GM18520 (cell line): Measurements from ENCODE around the gene MAGI1.

Source experiments
- ATAC-seq: cut with Tn5 transposase; IDR thresholded peaks from one replicate; pipeline ENCODE4 v1.9.1; 2021; ENCODE audit not compliant: unreplicated experiment

Gene MAGI1

DNA sequence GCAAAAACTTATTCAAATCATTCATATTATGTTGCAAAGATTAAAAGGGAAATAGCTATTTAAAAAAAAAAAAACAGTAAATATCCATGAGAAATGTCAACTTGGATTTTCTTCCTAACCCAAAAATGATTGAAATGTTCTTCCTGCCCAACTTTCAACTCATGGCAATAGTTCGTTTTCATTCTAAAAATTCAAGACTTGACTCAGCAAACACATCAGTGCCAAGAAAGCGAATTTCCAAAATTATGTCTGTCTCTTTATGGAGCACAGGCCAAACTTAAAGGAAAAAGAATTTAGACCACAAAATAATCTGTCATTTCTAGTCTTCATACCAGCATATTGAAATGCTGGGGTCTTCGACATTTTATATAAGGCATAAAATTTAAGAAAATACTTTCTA lies 63.7 kb downstream of the MAGI1 start:
- no peak for ATAC-seq

DNA sequence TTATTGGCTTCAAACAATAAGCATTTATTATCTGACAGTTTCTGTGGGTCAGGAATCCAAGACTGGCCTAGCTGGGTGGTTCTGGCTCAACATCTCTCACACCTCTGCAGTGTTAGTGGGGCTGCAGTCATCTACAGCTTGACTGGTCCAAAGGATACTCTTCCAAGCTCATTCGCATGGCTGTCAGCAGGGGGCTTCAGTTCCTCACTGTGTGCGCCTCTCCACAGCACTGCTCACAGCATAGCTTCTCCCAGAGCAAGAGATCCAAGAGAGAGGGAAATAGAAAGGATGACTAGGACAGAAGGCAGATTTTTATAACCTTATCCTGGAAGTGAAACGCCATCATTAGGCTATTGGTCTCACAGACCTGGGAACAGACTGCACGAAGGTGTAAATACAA lies 64.2 kb downstream of the MAGI1 start:
- no peak for ATAC-seq

DNA sequence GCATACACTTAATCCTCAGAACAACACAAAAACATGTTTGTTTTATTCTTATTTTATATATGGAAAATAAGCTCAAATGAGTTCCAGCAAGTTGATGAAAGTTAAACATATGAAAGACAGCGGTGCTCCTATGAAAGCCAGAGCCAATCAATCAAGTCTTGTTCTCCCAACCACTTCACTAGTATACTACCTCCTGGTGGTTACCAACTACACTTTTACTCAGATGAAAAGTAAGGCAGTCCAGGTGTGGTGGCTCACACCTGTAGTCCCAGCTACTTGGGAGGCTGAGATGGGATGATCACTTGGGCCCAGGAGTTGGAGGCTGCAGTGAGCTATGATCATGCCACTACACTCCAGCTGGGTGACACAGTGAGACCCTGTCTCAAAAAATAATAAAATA lies 66.0 kb downstream of the MAGI1 start:
- ATAC-seq, result no peak

DNA sequence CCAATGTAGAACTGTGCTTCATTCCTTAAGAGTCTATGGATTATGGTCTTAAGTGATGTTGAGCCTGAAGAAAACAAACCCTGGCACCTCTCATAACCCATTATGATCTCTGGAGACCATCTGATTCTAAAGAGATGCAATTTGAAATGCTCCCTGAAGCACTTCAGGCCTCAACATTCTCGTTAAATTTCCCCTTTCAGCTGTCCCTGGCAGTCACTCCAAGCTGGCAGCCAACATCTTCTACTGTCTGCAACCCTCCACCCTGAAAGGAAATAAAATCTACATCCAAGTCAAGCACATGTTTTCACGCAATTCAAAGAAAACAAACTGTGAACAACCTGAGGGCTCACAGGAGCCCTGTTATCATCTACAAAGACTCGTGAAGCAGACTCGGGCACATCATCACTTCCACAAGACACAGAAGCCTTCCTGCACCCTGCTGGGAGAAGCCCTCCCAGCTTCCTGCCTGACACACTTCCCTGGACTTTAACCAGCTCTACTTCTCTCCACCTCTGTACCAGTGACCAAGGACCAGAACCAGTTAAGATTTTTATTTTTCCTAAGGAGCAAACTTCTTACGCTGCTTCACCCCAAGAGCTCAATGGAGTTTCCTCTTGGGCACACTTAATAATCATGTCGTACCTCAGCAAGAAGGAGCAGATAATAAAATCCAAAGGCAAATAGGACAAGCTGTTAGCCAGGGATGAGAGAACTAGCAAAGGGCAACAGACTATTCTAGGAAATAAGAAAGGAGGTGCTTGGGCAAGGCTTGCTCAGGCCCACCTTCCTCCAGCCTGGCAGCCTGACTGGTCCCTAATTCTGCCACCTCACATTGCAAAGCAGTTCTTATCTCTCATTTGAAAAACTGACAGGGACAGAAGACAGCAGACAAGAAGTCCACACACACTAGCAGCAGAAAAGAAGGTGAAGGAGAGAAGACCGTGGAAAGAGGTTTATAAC lies 67.1 kb downstream of the MAGI1 start:
- no peak for ATAC-seq

DNA sequence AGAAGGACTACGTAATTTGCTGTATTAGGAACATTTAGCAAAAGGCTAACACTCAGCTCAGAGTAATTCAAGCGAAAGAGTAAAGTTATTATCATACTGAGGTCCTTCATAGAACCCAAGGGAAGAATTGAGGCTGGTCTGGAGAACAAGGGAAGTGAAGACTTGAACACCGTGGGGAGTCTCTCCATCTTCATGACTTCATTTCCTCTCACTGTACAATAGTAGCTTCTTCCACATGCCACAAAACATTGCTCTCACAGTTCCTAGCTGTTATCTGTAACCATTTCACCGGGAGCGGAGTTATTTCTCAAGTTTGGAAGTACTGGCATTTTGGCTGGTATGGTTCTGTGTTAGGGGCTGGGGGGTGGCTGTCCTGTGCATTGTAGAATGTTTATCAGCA lies 69.7 kb downstream of the MAGI1 start:
- ATAC-seq, result no peak

DNA sequence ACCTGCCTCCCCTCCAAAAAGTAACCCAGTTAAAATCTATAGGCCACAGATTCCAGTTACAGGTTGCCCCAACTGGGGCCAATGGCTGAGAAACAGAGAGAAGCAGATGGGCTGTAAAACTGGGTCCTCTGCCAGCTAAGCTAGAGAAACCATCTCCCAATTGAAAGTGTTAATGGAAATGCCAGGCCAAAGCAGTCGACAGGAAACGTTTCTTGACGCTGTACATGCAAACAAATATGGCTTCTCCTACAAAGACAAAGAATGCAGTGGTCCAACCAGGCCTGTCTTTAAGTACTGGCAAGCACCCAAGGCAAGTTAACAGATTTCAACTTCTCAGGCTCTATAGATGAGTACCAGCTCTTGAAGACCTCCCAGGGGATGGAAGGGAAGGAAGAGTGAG lies 71.3 kb downstream of the MAGI1 start:
- no peak for ATAC-seq

DNA sequence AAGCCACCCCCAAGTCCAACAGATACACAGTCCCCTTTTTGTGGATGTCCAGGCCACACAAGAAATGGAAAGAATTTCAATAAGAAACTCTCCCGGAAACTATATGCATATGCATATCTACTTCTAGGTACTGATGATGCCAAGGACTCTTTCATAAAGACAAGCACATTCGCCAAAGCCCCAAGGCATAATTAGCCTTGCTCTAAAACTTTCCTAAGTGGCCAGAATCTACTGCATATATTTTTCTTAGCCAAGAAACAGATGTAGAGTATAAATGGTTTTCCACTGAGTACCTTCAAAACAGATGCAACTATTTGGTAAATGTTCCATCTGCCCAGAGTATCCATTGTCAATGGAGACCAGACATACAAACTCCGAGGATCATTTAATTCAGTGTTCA lies 73.9 kb downstream of the MAGI1 start:
- ATAC-seq, result no peak

DNA sequence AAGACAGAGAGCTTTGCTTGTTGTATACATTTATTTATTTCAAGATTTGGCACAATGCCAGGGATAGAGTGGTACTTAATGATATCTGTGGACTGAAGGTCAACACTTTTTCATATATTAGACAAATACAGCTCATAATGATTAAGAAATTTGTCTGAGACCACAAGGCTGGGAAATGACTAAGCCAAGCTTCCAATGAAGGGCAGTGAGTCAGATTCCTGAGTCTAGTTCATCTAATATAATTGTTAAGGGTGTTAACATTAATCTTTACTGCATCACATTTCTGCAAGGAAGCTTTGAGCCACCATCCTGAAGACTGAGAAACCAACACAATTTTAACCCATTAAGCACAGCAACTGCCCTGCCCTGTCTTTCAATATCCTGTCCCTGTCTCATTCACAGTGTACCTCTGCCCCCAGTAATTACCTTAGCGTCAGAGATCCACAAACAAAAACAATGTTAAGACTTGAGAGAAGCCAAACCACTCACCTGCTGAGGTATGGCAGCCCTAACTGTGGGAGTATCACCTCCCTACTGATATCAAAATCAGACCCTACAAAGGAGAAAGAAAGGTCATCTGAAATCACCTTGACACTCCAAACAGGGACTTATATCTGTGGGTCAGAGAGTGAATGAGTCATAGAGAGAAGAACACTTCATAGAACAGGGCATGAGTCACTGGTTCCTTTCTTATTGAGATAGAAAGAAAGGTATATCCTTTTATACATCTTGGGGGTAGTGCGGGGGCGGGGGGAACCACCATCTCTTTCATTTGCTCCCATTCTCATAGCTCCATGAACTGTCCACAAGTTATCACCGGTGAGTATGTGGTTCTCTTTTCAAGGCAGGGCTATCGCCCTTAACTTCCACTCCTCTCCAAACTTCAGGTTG lies 74.7 kb downstream of the MAGI1 start:
- ATAC-seq, result peak; percentile 97

DNA sequence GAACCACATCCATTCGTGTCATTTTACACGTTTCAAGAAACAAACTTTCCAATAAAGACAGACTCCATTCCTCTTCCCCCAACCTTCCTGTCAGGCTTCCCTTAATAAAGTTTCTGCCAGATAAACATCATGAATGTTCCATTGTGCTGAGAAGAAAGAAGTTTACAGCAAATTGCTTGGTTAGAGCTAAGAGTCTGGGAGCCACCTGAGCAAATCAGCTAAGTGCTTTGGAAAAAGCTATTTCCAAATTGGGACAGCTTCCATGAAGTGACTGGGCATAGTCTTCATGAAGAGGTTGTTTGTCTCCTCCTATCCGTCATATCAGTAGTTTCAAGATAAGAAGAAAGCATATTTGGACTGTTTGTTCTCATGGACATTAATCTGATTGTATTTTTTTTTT lies 77.0 kb downstream of the MAGI1 start:
- ATAC-seq, result no peak

DNA sequence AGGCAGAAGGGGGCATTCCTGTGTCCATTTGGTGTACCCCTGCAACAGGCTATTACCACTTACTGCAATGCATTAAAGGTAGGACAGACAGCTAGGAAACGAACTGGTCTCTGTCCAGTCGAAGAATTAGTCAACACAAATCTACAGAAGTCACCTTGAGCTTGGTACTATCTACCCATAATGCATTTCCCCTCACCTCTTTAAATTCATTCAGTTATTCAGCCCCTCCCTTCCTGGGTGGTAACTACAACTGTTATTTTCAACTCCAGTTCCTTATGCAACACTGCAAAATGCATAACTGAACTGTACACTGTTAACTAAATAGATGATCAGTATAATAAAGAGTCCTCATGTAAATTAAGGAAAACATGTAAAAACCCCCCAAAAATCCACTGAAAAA lies 77.6 kb downstream of the MAGI1 start:
- ATAC-seq, result no peak

DNA sequence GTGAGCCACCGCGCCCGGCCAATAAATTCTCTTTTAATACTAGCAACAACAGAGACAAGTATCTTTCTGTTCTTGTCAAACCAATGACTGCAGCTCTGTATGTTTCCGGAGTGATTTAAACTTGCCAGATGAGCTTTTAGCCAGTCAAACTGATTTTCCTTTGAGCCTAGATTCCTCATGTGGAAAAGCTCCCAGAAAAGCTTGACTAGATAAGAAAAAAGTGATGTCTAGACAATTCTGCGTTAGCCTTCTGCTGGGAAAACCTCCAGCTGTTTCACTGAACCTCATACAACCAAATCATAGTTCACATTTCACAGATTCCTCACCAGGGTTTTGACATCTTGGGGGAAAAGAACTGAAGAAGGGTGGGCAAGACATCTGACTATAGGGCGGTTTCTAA lies 78.6 kb downstream of the MAGI1 start:
- ATAC-seq, result no peak

DNA sequence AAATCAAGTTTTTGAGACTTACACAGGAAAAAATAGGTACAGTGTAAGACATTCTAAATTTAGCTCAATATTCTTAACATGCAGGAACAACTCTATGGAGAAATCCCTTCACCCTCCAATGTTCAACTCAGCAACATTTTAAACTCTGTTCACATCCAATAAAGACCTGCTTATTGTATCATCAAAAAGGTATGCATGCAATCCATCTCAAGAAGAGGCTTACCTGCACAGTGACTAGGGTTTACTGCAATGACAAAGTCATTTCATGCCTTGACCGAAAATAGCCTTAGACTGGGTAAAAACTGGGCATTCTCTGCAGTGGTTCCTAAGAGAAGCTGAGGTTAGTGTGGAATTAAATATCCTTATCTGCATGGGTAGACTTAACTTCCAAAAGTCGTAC lies 80.5 kb downstream of the MAGI1 start:
- no peak for ATAC-seq

DNA sequence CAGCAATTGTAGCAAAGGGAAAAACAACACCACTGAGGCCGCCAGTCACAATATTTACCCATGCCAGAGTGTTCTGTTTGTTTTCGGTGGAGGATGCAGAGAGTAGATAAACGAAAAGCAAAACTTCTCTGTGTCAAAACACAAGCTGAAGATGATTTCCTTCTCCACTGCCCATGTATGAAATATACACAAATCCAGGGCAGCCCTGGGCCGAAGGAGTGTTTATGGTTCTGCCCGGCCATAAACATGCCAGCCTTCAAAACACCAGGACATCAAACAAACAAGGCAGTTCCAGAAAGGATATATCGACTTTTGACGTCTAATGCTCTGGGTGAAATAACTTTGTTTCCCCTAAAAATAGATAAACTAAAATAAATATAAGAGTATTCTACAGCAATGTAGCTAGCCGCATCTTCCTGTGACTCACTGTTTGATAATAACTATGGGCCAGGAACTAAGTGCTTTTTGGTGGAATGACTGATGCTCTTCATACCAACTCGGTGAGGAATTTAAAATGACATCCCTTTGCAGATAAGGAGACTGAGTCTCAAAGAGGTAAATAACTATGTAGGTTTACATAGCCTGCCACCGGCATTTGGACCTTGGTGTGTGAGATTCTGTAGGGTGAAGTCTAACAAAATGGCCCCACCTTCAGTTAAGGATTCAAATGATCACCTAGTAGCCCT lies 82.8 kb downstream of the MAGI1 start:
- no peak for ATAC-seq

DNA sequence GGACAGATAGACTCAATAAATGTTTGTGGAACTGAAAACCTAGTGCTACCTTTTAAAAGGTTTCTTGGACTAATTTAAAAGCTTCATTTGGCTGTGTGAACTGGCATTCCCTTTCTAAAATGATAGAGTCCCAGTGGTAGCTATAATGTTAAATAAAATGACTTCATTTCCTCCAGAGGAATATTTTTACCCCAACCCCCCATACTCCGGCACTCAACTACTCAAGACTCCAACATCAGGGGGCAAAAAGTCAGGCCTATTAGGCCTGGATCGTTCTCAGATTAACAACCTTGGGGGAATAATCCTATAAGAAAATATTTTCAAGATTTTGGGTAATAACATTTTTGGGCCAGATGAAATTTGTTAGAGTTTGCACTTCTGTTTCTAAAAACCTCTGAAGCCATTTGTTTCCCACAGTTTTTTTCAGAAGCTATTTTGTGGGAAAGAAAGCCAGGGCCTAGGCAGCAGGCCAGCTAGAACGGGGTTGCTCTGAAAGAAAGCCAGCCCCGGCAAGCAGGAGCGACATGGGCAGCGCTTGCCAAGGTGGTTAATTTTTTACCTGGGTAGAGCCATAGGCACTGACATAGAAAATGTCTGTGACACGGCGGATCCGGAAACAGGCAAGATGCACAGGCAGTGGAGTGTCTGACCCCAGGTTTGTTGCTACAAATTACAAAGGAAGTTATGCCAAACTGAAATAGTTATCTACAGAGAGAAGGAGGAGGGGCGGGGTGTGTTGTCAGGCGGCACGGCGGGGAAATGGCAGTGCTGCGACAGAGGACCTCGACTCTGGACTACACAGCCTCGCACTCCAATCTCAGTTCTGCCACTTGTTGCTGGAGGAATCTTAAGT lies 84.6 kb downstream of the MAGI1 start:
- ATAC-seq, result no peak

DNA sequence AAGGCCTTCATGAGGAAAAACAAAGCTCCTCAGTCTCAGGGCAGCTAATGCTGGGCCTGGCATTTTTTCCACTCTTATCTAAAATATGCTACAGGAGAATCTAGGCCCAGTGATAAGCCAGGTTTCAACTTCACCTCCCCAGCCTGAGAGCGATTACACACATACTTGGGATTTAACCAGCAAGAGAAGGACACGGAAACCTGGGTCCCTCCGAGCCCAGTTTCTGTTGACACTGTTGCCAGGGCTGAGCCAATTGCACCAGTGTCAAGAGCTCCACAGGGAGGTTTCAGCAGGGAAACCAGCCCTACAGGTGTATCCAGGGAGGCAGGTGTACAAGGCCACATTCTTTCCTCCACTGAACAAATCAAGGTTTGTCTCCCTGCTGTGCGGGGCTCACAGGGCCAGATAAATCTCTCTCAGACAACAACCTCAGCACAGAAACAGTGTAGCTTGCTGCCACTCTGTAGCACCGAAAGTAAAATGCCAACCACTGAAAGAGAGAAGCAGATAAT lies 85.4 kb downstream of the MAGI1 start:
- no peak for ATAC-seq

DNA sequence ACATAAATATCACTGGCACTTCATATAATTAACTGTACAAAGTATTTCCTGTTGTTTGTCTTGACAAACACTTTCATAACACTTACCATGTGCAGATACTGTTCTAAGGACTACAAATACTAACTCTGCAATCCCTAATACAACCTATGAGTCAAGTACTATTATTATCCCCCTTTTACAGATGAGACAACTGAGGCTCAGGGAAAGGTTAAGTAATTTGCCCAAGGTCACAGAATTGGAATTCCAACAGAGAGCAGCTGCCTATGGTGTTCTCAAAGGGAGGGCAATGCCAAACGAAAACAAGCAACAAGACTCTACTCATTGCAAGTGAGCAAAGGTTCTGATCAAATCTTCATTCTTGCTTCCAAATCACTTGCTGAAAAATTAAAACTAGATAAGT lies 85.9 kb downstream of the MAGI1 start:
- ATAC-seq, result no peak

DNA sequence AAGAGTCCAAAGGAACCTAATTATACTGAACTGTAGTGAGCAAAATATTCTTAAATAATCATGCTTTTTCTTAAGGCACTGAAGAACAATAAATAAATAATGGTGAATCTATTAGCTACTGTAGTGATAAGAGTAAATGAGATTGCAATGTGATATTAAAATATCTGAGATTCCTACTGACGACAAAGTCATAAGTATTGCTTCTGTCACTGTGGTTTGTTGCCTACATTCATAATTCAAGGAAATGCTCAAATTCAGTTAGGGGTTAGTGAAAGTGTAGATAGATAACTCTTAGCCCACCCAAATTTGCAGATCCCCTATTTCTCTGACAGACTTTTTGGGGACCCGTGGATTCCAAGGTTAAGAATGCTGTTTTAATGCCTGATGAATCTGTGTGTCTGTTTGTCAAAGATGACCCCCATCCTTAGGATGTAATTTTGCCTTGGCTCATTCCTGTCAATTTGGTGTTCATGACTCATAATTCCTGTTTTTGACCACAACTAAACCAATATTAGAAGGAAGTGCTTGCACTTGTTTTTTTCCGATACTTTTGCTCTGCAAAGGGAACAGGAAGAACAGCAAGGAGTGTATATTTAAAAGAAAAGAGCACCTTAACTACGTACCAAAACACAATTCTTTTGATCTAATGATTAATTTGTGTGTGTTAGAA lies 86.7 kb downstream of the MAGI1 start:
- no peak for ATAC-seq

DNA sequence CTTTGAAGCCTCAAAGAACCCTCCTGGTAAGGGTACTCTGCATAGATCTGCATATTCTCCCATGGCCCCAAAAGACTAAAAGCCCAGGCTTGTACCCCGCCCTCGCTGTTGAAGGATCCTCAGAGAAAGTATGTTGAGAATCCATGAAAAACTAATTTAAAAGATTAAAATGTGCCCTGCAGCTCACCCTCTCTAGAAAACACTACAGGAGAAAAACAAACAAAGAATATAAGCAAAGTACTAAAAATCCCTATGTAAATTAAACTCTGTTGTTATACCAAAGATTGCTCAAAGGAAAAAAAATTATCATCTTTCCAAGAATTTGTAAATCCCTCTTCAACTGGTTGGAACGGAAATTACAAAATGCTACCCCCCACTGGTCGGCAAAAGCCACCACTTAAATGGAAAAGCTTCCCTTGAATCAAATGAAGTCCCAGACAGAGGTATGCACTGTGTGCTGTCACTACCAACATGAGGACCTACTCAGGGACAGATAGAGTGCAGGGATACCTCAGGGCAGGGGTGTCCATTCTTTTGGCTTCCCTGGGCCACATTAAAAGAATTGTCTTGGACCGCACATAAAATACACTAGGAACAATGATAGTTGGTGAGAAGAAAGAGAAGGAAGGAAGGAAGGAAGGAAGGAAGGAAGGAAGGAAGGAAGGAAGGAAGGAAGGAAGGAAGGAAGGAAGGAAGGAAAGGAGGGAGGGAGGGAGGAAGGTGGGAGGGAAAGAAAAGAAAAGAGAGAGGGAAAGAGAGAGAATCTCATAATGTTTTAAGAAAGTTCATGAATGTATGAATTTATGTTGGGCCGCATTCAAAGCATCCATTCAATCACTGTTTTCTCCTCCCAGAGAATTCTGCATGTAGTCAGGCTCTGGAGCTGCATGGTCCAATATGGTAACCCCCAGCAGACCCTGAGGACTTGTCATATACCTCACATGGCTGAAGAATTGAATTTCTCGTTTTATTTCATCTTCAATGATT lies 88.1 kb downstream of the MAGI1 start:
- no peak for ATAC-seq
